Activated T-helper 17 cell treated with anti-CD3 and anti-CD28 coated beads, Interleukin-2, amount 50 U/mL, for 72 hours (primary cell): ENCODE results near the gene ATP6V0A4. TPM values are rescaled to one million over a fixed set of nuclear protein-coding genes. Genes with fewer than 3 reads are reported as not detected.

Experiments
- ATAC-seq: fragments of 150-1000 bp; cut with Tn5 transposase; replicated peaks from 2 replicates; pipeline ENCODE4 v1.10.0; 2021; ENCODE audit warnings: mild to moderate bottlenecking, moderate library complexity
- H3K27ac Mint-ChIP-seq: one replicate; pipeline ENCODE4 v1.8.0; 2022; ENCODE audit warnings: mixed read lengths
- H3K27me3 Mint-ChIP-seq: one replicate; pipeline ENCODE4 v1.8.0; 2022; ENCODE audit warnings: mixed read lengths
- H3K36me3 Mint-ChIP-seq: one replicate; pipeline ENCODE4 v1.8.0; 2022; ENCODE audit warnings: low read depth, mild to moderate bottlenecking, mixed read lengths
- H3K4me1 Mint-ChIP-seq: one replicate; pipeline ENCODE4 v1.8.0; 2022; ENCODE audit warnings: mixed read lengths
- H3K4me3 Mint-ChIP-seq: one replicate; pipeline ENCODE4 v1.8.0; 2022; ENCODE audit warnings: mild to moderate bottlenecking, mixed read lengths
- H3K9me3 Mint-ChIP-seq: one replicate; pipeline ENCODE4 v1.8.0; 2022; ENCODE audit warnings: mixed read lengths
- total RNA-seq, 2 donors: library from RNA; stranded (reverse); gene quantifications; one replicate each; pipeline ENCODE4 v1.2.3, GENCODE V29; 2022

Gene ATP6V0A4
- total RNA-seq: 1 to 10 TPM in 1 of 2 donors, under 1 TPM in 1; 0.42 to 5.5 TPM

GRCh38 chr7:138797715-138798320 lies at the start of gene ATP6V0A4, which contains the start of gene TMEM213:
Gene ATP6V0A4 (minus strand): TSS chr7:138798196. CDS start chr7:138771247, 26,949 bp downstream.
Gene TMEM213 (plus strand): TSS chr7:138797994. CDS start chr7:138798105, 111 bp downstream.
- no peak for ATAC-seq
- H3K27ac Mint-ChIP-seq: no peak within 1 kb of the TSS
- H3K4me1 Mint-ChIP-seq: peaks cover 5% of the 10 kb centered on the region
- H3K27me3 Mint-ChIP-seq: peaks cover 11% of the 10 kb centered on the region
- H3K36me3 Mint-ChIP-seq: no peaks in the 10 kb centered on the region
- no peaks in the 10 kb centered on the region for H3K9me3 Mint-ChIP-seq
- H3K4me3 Mint-ChIP-seq: no peak within 1 kb of the TSS

GRCh38 chr7:138845711-138846110 lies 47.7 kb upstream of the ATP6V0A4 start:
- H3K27ac Mint-ChIP-seq: no peak overlapping the region
- H3K4me3 Mint-ChIP-seq: no peak overlapping the region
- peaks cover 5% of the 10 kb centered on the region for H3K27me3 Mint-ChIP-seq
- no peaks in the 10 kb centered on the region for H3K9me3 Mint-ChIP-seq
- ATAC-seq: no peak
- H3K4me1 Mint-ChIP-seq: no peaks in the 10 kb centered on the region
- no peaks in the 10 kb centered on the region for H3K36me3 Mint-ChIP-seq

- Mint-ChIP-seq H3K9me3 (no peaks in the 10 kb centered on the region), H3K27me3 (peaks cover 13% of the 10 kb centered on the region), H3K4me1 (no peaks in the 10 kb centered on the region), H3K4me3 (no peak overlapping the region), H3K36me3 (no peaks in the 10 kb centered on the region), H3K27ac (no peak overlapping the region)
- ATAC-seq: no peak
These were observed 45.9 kb upstream of the ATP6V0A4 start for GRCh38 chr7:138843632-138844580.

- Mint-ChIP-seq H3K27me3 (peaks cover 16% of the 10 kb centered on the region), H3K4me3 (no peak overlapping the region), H3K36me3 (no peaks in the 10 kb centered on the region), H3K9me3 (no peaks in the 10 kb centered on the region), H3K27ac (no peak overlapping the region), H3K4me1 (no peaks in the 10 kb centered on the region)
- ATAC-seq: no peak
These were observed 44.1 kb upstream of the ATP6V0A4 start for GRCh38 chr7:138842111-138842510.

GRCh38 chr7:138838166-138838565 lies 40.2 kb upstream of the ATP6V0A4 start:
- no peaks in the 10 kb centered on the region for H3K9me3 Mint-ChIP-seq
- H3K4me3 Mint-ChIP-seq: no peak overlapping the region
- H3K4me1 Mint-ChIP-seq: peaks cover 11% of the 10 kb centered on the region
- no peak overlapping the region for H3K27ac Mint-ChIP-seq
- no peaks in the 10 kb centered on the region for H3K36me3 Mint-ChIP-seq
- H3K27me3 Mint-ChIP-seq: peaks cover 32% of the 10 kb centered on the region
- ATAC-seq: no peak

GRCh38 chr7:138837627-138838026 lies 39.6 kb upstream of the ATP6V0A4 start:
- Mint-ChIP-seq H3K4me3 (no peak overlapping the region), H3K27ac (no peak overlapping the region), H3K4me1 (peaks cover 11% of the 10 kb centered on the region), H3K27me3 (peaks cover 38% of the 10 kb centered on the region), H3K36me3 (no peaks in the 10 kb centered on the region), H3K9me3 (no peaks in the 10 kb centered on the region)
- no peak for ATAC-seq

GRCh38 chr7:138835087-138835486 lies 37.1 kb upstream of the ATP6V0A4 start:
- no peak overlapping the region for H3K4me3 Mint-ChIP-seq
- no peak overlapping the region for H3K27ac Mint-ChIP-seq
- ATAC-seq: no peak
- no peaks in the 10 kb centered on the region for H3K36me3 Mint-ChIP-seq
- peaks cover 43% of the 10 kb centered on the region for H3K27me3 Mint-ChIP-seq
- peaks cover 11% of the 10 kb centered on the region for H3K4me1 Mint-ChIP-seq
- H3K9me3 Mint-ChIP-seq: no peaks in the 10 kb centered on the region

GRCh38 chr7:138834583-138834982 lies 36.6 kb upstream of the ATP6V0A4 start:
- peak; percentile 99 for ATAC-seq
- Mint-ChIP-seq H3K36me3 (no peaks in the 10 kb centered on the region), H3K27ac (no peak overlapping the region), H3K4me3 (no peak overlapping the region), H3K9me3 (no peaks in the 10 kb centered on the region), H3K27me3 (peaks cover 42% of the 10 kb centered on the region), H3K4me1 (peaks cover 11% of the 10 kb centered on the region)

GRCh38 chr7:138833596-138833995 lies 35.6 kb upstream of the ATP6V0A4 start:
- Mint-ChIP-seq H3K4me1 (peaks cover 11% of the 10 kb centered on the region), H3K27ac (no peak overlapping the region), H3K27me3 (peaks cover 41% of the 10 kb centered on the region), H3K9me3 (no peaks in the 10 kb centered on the region), H3K36me3 (no peaks in the 10 kb centered on the region), H3K4me3 (no peak overlapping the region)
- ATAC-seq: no peak

- no peaks in the 10 kb centered on the region for H3K36me3 Mint-ChIP-seq
- no peak for ATAC-seq
- no peak overlapping the region for H3K27ac Mint-ChIP-seq
- peaks cover 35% of the 10 kb centered on the region for H3K27me3 Mint-ChIP-seq
- no peak overlapping the region for H3K4me3 Mint-ChIP-seq
- no peaks in the 10 kb centered on the region for H3K9me3 Mint-ChIP-seq
- H3K4me1 Mint-ChIP-seq: peaks cover 11% of the 10 kb centered on the region
These were observed 35.0 kb upstream of the ATP6V0A4 start for GRCh38 chr7:138832966-138833365.

- Mint-ChIP-seq H3K27me3 (peaks cover 33% of the 10 kb centered on the region), H3K4me1 (peaks cover 12% of the 10 kb centered on the region), H3K27ac (no peak overlapping the region), H3K36me3 (no peaks in the 10 kb centered on the region), H3K9me3 (no peaks in the 10 kb centered on the region), H3K4me3 (no peak overlapping the region)
- ATAC-seq: no peak
These were observed 31.3 kb upstream of the ATP6V0A4 start for GRCh38 chr7:138829335-138829734.

- H3K4me1 Mint-ChIP-seq: peaks cover 7% of the 10 kb centered on the region
- no peaks in the 10 kb centered on the region for H3K9me3 Mint-ChIP-seq
- no peak overlapping the region for H3K4me3 Mint-ChIP-seq
- H3K36me3 Mint-ChIP-seq: no peaks in the 10 kb centered on the region
- no peak overlapping the region for H3K27ac Mint-ChIP-seq
- no peak for ATAC-seq
- H3K27me3 Mint-ChIP-seq: peaks cover 26% of the 10 kb centered on the region
These were observed 30.3 kb upstream of the ATP6V0A4 start for GRCh38 chr7:138828302-138828701.

GRCh38 chr7:138825049-138825721 lies 27.2 kb upstream of the ATP6V0A4 start:
- H3K4me3 Mint-ChIP-seq: no peak overlapping the region
- no peak overlapping the region for H3K27ac Mint-ChIP-seq
- H3K36me3 Mint-ChIP-seq: no peaks in the 10 kb centered on the region
- H3K9me3 Mint-ChIP-seq: no peaks in the 10 kb centered on the region
- ATAC-seq: peak; percentile 67
- H3K4me1 Mint-ChIP-seq: peaks cover 7% of the 10 kb centered on the region
- H3K27me3 Mint-ChIP-seq: peaks cover 7% of the 10 kb centered on the region

- Mint-ChIP-seq H3K4me3 (no peak overlapping the region), H3K27ac (no peak overlapping the region), H3K9me3 (no peaks in the 10 kb centered on the region), H3K4me1 (peaks cover 7% of the 10 kb centered on the region), H3K36me3 (no peaks in the 10 kb centered on the region), H3K27me3 (peaks cover 7% of the 10 kb centered on the region)
- no peak for ATAC-seq
These were observed 25.0 kb upstream of the ATP6V0A4 start for GRCh38 chr7:138822867-138823535.
